Measurements from ENCODE around the gene SUGCT. TPM values are rescaled to one million over a fixed set of nuclear protein-coding genes. Genes with fewer than 3 reads are reported as not detected.

The SUGCT gene
- total and polyA plus RNA-seq, 2 of the 13 experiments (the other 11 are each of a cell fraction or from before 2014, with no cell fraction given): 10.1 to 22.2 TPM

DNA sequence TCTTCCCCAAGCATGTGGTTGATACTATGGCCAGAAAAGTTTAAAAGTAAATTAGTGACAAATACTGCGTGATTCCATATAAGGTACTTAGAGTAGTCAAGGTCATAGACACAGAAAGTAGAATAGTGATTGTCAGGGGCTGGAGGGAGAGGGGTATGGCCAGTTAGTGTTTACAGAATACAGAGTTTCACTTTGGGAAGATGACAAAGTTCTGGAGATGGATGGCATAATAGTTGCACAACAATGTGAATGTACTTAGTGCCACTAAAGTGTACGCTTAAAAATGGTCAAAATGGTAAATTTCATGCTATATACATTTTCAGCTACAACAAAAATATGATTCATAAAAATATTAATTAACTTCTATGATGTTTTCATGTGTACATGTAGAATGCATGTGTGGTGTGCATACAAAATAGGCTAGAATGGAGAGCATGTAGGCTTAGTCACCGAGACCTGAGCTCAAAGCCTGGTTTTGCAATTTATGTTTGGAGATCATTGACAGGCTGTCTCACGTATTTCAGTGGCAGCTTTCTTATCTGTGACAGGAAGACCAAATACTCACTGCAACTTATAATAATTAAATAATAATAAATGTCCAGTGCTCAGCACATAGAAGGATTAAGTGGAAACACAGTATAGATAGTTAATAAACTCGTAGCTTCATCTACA lies 625.6 kb downstream of the SUGCT start (continued):
- TF ChIP-seq EP300 (IDR thresholded peaks at IDR 0.05; ENCODE audit: low read depth in 2 of 2, low read length in 2 of 2) (0 out of 4 replicates have a peak, but pooled peaks of 1 of the 2 experiments have one; percentile 14), EP300 (CRISPR knock-in tag; IDR thresholded peaks at IDR 0.05; ENCODE audit: borderline replicate concordance) (no peak), NONO (IDR thresholded peaks at IDR 0.05) (no peak), NONO (CRISPR knock-in tag; conservative IDR thresholded peaks at IDR 0.05) (no peak), MTF1 (CRISPR knock-in tag; IDR thresholded peaks at IDR 0.05) (no peak), ZNF124 (CRISPR knock-in tag; IDR thresholded peaks at IDR 0.05) (no peak), SMAD3 (CRISPR knock-in tag; IDR thresholded peaks at IDR 0.05) (no peak), RXRB (CRISPR knock-in tag; IDR thresholded peaks at IDR 0.05; ENCODE audit: borderline replicate concordance) (0 out of 2 replicates have a peak, but pooled peaks have one; percentile 14), POLR2AphosphoS2 (IDR thresholded peaks at IDR 0.05; ENCODE audit: low read depth, low read length) (no peak), BCL6 (CRISPR knock-in tag; IDR thresholded peaks at IDR 0.05) (no peak), CBFB (CRISPR knock-in tag; IDR thresholded peaks at IDR 0.05) (no peak), RORA (CRISPR knock-in tag; IDR thresholded peaks at IDR 0.05) (no peak), SRSF9 (IDR thresholded peaks at IDR 0.05; ENCODE audit: borderline replicate concordance, insufficient read depth, low read depth, low read length, poor library complexity, severe bottlenecking) (no peak), ZNF121 (CRISPR knock-in tag; IDR thresholded peaks at IDR 0.05) (no peak), ZNF263 (CRISPR knock-in tag; IDR thresholded peaks at IDR 0.05) (no peak), KAT7 (CRISPR knock-in tag; IDR thresholded peaks at IDR 0.05; ENCODE audit: borderline replicate concordance) (no peak), CEBPB (IDR thresholded peaks at IDR 0.05; ENCODE audit: borderline replicate concordance, low read depth, low read length) (peak; percentile 83; the same call in 1 of the 2 replicates), KDM2A (CRISPR knock-in tag; IDR thresholded peaks at IDR 0.05; ENCODE audit: borderline replicate concordance, low read depth) (no peak), ZNF850 (CRISPR knock-in tag; conservative IDR thresholded peaks at IDR 0.05) (no peak), ASH2L (IDR thresholded peaks at IDR 0.05; ENCODE audit: insufficient read length, low read depth, low read length) (no peak)
- TF ChIP-seq, protein P1, sequence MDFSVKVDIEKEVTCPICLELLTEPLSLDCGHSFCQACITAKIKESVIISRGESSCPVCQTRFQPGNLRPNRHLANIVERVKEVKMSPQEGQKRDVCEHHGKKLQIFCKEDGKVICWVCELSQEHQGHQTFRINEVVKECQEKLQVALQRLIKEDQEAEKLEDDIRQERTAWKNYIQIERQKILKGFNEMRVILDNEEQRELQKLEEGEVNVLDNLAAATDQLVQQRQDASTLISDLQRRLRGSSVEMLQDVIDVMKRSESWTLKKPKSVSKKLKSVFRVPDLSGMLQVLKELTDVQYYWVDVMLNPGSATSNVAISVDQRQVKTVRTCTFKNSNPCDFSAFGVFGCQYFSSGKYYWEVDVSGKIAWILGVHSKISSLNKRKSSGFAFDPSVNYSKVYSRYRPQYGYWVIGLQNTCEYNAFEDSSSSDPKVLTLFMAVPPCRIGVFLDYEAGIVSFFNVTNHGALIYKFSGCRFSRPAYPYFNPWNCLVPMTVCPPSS (IDR thresholded peaks at IDR 0.05): no peak
- TF ChIP-seq, protein P2, sequence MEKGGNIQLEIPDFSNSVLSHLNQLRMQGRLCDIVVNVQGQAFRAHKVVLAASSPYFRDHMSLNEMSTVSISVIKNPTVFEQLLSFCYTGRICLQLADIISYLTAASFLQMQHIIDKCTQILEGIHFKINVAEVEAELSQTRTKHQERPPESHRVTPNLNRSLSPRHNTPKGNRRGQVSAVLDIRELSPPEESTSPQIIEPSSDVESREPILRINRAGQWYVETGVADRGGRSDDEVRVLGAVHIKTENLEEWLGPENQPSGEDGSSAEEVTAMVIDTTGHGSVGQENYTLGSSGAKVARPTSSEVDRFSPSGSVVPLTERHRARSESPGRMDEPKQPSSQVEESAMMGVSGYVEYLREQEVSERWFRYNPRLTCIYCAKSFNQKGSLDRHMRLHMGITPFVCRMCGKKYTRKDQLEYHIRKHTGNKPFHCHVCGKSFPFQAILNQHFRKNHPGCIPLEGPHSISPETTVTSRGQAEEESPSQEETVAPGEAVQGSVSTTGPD (CRISPR knock-in tag; IDR thresholded peaks at IDR 0.05): no peak
- TF ChIP-seq, protein P3, sequence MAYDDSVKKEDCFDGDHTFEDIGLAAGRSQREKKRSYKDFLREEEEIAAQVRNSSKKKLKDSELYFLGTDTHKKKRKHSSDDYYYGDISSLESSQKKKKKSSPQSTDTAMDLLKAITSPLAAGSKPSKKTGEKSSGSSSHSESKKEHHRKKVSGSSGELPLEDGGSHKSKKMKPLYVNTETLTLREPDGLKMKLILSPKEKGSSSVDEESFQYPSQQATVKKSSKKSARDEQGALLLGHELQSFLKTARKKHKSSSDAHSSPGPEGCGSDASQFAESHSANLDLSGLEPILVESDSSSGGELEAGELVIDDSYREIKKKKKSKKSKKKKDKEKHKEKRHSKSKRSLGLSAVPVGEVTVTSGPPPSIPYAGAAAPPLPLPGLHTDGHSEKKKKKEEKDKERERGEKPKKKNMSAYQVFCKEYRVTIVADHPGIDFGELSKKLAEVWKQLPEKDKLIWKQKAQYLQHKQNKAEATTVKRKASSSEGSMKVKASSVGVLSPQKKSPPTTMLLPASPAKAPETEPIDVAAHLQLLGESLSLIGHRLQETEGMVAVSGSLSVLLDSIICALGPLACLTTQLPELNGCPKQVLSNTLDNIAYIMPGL (CRISPR knock-in tag; IDR thresholded peaks at IDR 0.05; ENCODE audit: borderline replicate concordance in 1 of 2, low read depth in 1 of 2): no peak
